GM12878 (cell line): ENCODE data around the gene LY6G5B. TPM values are rescaled to one million over a fixed set of nuclear protein-coding genes. Genes with fewer than 3 reads are reported as not detected.

Experiments
- ATAC-seq: fragments of 200-7000 bp; cut with Tn5 transposase; 3 replicates; pipeline ENCODE4 v1.9.1; 2020; ENCODE audit warnings: mild to moderate bottlenecking, moderate library complexity
- BruUV-seq: library from RNA; stranded (reverse); fragments of 400-500 nt; replicated peaks from 2 replicates; lab custom pipeline; 2021; lab: Mats Ljungman, UMichigan
- CTCF ChIA-PET: fragments of 300-600 bp; sonication (Branson Sonifier 250); formaldehyde crosslinking; extraction: SDS; loops from one replicate; lab custom pipeline; 2021; ENCODE audit warnings: inconsistent platforms; lab: Yijun Ruan, JAX
- POLR2A ChIA-PET: fragments of 350-600 bp; formaldehyde crosslinking; extraction: SDS; loops from one replicate; lab custom pipeline; 2021; ENCODE audit warnings: inconsistent platforms; lab: Charles Lee
- RAD21 ChIA-PET: fragments of 300-600 bp; sonication (Branson Sonifier 250); formaldehyde crosslinking; loops from one replicate; lab custom pipeline; 2023; ENCODE audit warnings: antibody characterized with exemption; ENCODE audit not compliant: unreplicated experiment; lab: Charles Lee
- SMC1A ChIA-PET: fragments of 300-600 bp; sonication (Branson Sonifier 250); formaldehyde crosslinking; loops from one replicate; lab custom pipeline; 2023; ENCODE audit not compliant: unreplicated experiment, uncharacterized antibody; lab: Charles Lee
- DNase-seq: peaks from one replicate; pipeline ENCODE4 v3.0.0-alpha.2; 2011; ENCODE audit warnings: low read depth, low spot score
- FAIRE-seq: peaks from 3 replicates; lab custom pipeline; 2011; peaks lifted over from hg19 to GRCh38; lab: Jason Lieb, UNC
- H2AFZ ChIP-seq: 2 replicates; pipeline ENCODE4 v1.6.0; 2011; ENCODE audit warnings: low read depth, low read length, control low read depth; ENCODE audit not compliant: control insufficient read depth
- H3K27ac ChIP-seq: 2 replicates; pipeline ENCODE4 v1.5.1; 2011; ENCODE audit warnings: control low read depth; ENCODE audit not compliant: control insufficient read depth, insufficient read depth
- H3K27me3 ChIP-seq, 2 experiments: replicated peaks in 1 of 2; 2 replicates each; pipeline versions ENCODE4 v1.6.0 to v1.6.1; 2011; ENCODE audit warnings: low read length in 1 of 2; ENCODE audit not compliant: control insufficient read depth in 2 of 2, insufficient read depth in 2 of 2
- H3K36me3 ChIP-seq, 2 experiments: 2 replicates each; pipeline ENCODE4 v1.5.1; 2011; ENCODE audit warnings: low read length in 1 of 2; ENCODE audit not compliant: control insufficient read depth in 2 of 2, insufficient read depth in 2 of 2
- H3K4me1 ChIP-seq: 2 replicates; pipeline ENCODE4 v1.6.1; 2011; ENCODE audit warnings: mild to moderate bottlenecking, low read length, moderate library complexity, mixed read lengths; ENCODE audit not compliant: control insufficient read depth, insufficient read depth
- H3K4me2 ChIP-seq: 2 replicates; pipeline ENCODE4 v1.6.0; 2011; ENCODE audit warnings: control low read depth; ENCODE audit not compliant: control insufficient read depth, insufficient read depth
- H3K4me3 ChIP-seq: fragments of 200-600 bp; sonication (generic); 2 replicates; pipeline ENCODE4 v1.5.1; 2016
- H3K79me2 ChIP-seq: 2 replicates; pipeline ENCODE4 v1.6.0; 2011; ENCODE audit warnings: low read length; ENCODE audit not compliant: control insufficient read depth, insufficient read depth
- H3K9ac ChIP-seq: 2 replicates; pipeline ENCODE4 v1.8.0; 2011; ENCODE audit warnings: low read length, control low read depth, mixed read lengths; ENCODE audit not compliant: control insufficient read depth, insufficient read depth
- H3K9me3 ChIP-seq: replicated peaks from 3 replicates; pipeline ENCODE4 v1.5.1; 2011; ENCODE audit warnings: mild to moderate bottlenecking, low read length; ENCODE audit not compliant: control insufficient read depth, insufficient read depth
- H4K20me1 ChIP-seq: 2 replicates; pipeline ENCODE4 v1.6.0; 2011; ENCODE audit not compliant: control insufficient read depth, insufficient read depth
- BRCA1 ChIP-seq: IDR thresholded peaks from 2 replicates; pipeline ENCODE4 v1.6.1; 2011; ENCODE audit warnings: low read depth, low read length, improper control_type of control experiment
- CBFB ChIP-seq: IDR thresholded peaks from 2 replicates; pipeline ENCODE4 v1.6.1; 2016; ENCODE audit warnings: antibody characterized with exemption, low read depth
- CREM ChIP-seq: IDR thresholded peaks from 2 replicates; pipeline ENCODE4 v1.6.1; 2014; ENCODE audit warnings: antibody characterized with exemption, low read depth
- EZH2 ChIP-seq: IDR thresholded peaks from 2 replicates; pipeline ENCODE4 v1.6.1; 2012; ENCODE audit warnings: low read depth, mild to moderate bottlenecking, control low read depth, inconsistent platforms, low read length, borderline replicate concordance; ENCODE audit not compliant: control insufficient read depth
- FOXM1 ChIP-seq: IDR thresholded peaks from 2 replicates; pipeline ENCODE4 v1.6.1; 2012; ENCODE audit warnings: low read depth, mild to moderate bottlenecking, inconsistent platforms, low read length, moderate library complexity
- LARP7 ChIP-seq: fragments of 450-650 bp; IDR thresholded peaks from 2 replicates; pipeline ENCODE4 v1.6.1; 2017; ENCODE audit warnings: mild to moderate bottlenecking
- MEF2B ChIP-seq: fragments of 450-650 bp; IDR thresholded peaks from 2 replicates; pipeline ENCODE4 v1.6.1; 2018; ENCODE audit warnings: mild to moderate bottlenecking, moderate library complexity; ENCODE audit not compliant: partially characterized antibody, poor library complexity, severe bottlenecking
- MTA2 ChIP-seq: fragments of 450-650 bp; IDR thresholded peaks from 2 replicates; pipeline ENCODE4 v1.6.1; 2016; ENCODE audit warnings: low read depth, mild to moderate bottlenecking, moderate library complexity
- PML ChIP-seq: IDR thresholded peaks from 2 replicates; pipeline ENCODE4 v1.6.1; 2012; ENCODE audit warnings: low read length, inconsistent platforms
- SREBF2 ChIP-seq: IDR thresholded peaks from 2 replicates; pipeline ENCODE4 v1.6.1; 2012; ENCODE audit warnings: mild to moderate bottlenecking, low read length
- TARDBP ChIP-seq: IDR thresholded peaks from 2 replicates; pipeline ENCODE4 v1.6.1; 2016; ENCODE audit warnings: borderline replicate concordance
- WGBS: methylation state at CpG from one replicate; pipeline ENCODE4 v1.1.6; 2016; ENCODE audit warnings: low lambda C conversion rate; ENCODE audit not compliant: insufficient replicate concordance, insufficient coverage; ENCODE audit errors: missing lambda C conversion rate; 5-methylcytosine and 5-hydroxymethylcytosine counted together
- in situ Hi-C: fragments of 300-500 bp; cut with MboI; formaldehyde crosslinking; loops from 9 replicates; pipeline ENCODE4 v1.14.3; 2018; ENCODE audit warnings: mixed read lengths
- intact Hi-C: fragments of 100-400 bp; cut with micrococcal nuclease; formaldehyde crosslinking; loops from one replicate; pipeline ENCODE4 v1.14.2; 2022; ENCODE audit not compliant: unreplicated experiment
- polyA plus RNA-seq, 11 experiments: library from polyadenylated mRNA; depleted of rRNA in 4 of 11; unstranded in 6 of 11; stranded (reverse) in 5 of 11; fragments of >200 nt; fragmentation: Nextera tagmentation in 4 of 11; fragmentation: Illumina TruSeq in 1 of 11; extraction: Ambion mirVana in 4 of 11; extraction: Trizol in 1 of 11; gene quantifications; 1 replicate in 1 of 11; 2 replicates in 10 of 11; pipeline versions ENCODE4 v1.2.1 to v1.2.3, GENCODE V29; 2011 to 2016; ENCODE audit warnings: inconsistent platforms in 2 of 11, missing spikeins in 2 of 11, low read depth in 1 of 11
- total RNA-seq, 4 experiments: library from RNA; depleted of rRNA in 3 of 4; stranded (reverse); fragments of >200 nt in 3 of 4; fragmentation: Illumina TruSeq in 1 of 4; extraction: Trizol in 1 of 4; gene quantifications; 2 replicates each; pipeline versions ENCODE4 v1.2.1 to v1.2.3, GENCODE V29; 2013 to 2021
- TF ChIP-seq, protein P1 (sequence below): IDR thresholded peaks from 2 replicates; pipeline ENCODE4 v1.6.1; 2012; ENCODE audit warnings: low read depth, low read length, improper control_type of control experiment
- TF ChIP-seq, protein P2 (sequence below): IDR thresholded peaks from 2 replicates; pipeline ENCODE4 v1.6.1; 2012; ENCODE audit warnings: low read depth, low read length, improper control_type of control experiment
- TF ChIP-seq, protein P3 (sequence below): fragments of 450-650 bp; formaldehyde crosslinking; IDR thresholded peaks from 2 replicates; pipeline ENCODE4 v1.4.0; 2020; ENCODE audit warnings: mild to moderate bottlenecking, moderate library complexity

LY6G5B gene
- total and polyA plus RNA-seq, 10 of the 15 experiments (the other 5 are each of a cell fraction or from before 2014, with no cell fraction given), result 3.2 to 16.5 (median 7.5) TPM

DNA sequence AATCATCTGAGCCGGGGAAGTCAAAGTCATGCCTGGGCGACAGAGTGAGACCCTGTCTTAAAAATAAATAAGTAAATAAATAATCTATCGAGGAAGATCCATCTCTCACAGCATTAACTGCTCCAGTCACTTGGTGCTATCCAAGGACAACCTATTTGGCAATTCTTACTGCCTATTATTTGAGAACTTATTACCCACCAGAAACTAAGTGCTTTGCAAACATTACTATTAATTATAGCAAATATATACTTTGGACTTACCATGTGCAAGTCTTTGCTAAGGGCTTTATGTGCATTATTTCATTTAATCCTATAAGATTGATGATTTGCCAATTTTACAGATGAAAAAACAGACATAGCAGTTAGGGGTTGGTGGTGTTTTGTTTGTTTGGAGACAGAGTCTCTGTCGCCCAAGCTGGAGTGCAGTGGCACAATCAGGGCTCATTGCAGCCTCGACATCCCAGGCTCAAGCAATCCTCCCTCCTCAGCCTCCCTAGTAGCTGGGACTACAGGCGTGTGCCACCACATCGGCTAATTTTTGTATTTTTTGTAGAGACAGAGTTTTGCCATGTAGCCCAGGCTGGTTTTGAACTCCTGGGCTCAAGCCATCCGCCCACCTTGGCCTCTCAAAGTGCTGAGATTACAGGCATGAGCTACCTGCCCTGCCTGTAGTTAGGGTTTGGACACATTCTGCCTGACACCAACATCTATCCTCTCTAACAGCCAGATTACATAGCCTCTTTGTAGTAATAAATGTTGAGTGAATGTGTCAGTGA is 15.0 kb upstream of the LY6G5B start (continued):
- TF ChIP-seq FOXM1, result no peak
- TF ChIP-seq MEF2B, result no peak

DNA sequence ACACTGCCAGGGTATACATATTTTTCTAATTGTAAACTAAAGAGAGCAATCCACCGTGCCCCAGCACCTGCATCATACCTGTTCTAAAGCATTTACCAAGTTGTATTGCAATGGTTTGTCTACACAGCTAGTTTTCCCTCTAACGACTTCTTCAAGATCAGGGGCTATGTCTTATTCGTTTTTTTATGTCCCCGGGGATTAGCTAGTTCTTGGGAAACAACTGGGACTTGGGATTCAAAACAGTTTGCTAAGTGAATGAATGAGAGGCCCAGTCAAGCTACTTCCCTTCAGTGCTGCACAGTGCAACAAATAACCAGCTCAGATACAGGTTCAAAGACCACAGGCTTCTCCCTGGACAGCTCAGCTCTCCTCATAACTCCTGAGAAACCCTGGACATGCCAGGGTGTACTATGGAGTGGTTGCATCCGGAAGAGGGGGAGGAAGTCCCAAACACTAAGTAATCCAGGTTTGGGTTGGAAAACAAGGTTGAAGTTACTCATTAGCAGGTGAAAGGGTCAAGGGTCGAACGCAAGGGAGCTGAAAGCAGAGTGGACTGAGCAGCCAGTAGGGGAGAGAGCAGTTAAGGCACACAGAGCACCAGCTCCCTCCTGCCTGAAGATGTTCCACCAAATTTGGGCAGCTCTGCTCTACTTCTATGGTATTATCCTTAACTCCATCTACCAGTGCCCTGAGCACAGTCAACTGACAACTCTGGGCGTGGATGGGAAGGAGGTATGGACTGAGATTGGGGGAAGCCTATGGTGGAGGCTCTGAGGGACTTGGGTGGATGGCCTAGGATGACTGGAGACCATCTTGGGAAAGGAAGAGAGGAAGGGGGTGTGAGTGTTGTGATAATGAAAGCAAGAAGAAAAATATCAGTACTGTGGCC is 14.2 kb upstream of the LY6G5B start, which contains the start of gene APOM:
Gene APOM, plus strand, starts transcription at position 546 of the 889 bp plus-strand sequence. Its CDS starts 73 bp downstream, at position 619.
- FAIRE-seq, result no peak
- WGBS, result 82% methylated on average over 8 of the region's 8 CpGs
- H4K20me1 ChIP-seq, result no peaks in the 10 kb centered on the region
- no peaks in the 10 kb centered on the region for H3K27me3 ChIP-seq
- no peak within 1 kb of the TSS for H3K9ac ChIP-seq
- H3K36me3 ChIP-seq, result peaks cover 0 to 5% of the 10 kb centered on the region in 2 experiments; a peak in 3 of 4 replicates
- intact Hi-C loops, result no loop called here
- ChIA-PET SMC1A (interaction anchor here (0.5 to 5.0 kb wide), 3 partner anchors 9 to 183 kb away, joined by 4 to 31 read pairs (median 4); partner anchors contain the start of gene GPANK1), POLR2A (interaction anchor here (1.0 to 6.3 kb wide), 5 partner anchors 7 to 243 kb away, joined by 3 to 107 read pairs (median 6); partner anchors contain the start of genes C6orf47, CSNK2B and GPANK1)
- no peak for DNase-seq
- H3K27ac ChIP-seq, result no peak within 1 kb of the TSS
- TF ChIP-seq BRCA1, result no peak
- no peak for TF ChIP-seq CREM
- no peak for TF ChIP-seq MEF2B
- no peak for TF ChIP-seq MTA2
- TF ChIP-seq, protein P1, sequence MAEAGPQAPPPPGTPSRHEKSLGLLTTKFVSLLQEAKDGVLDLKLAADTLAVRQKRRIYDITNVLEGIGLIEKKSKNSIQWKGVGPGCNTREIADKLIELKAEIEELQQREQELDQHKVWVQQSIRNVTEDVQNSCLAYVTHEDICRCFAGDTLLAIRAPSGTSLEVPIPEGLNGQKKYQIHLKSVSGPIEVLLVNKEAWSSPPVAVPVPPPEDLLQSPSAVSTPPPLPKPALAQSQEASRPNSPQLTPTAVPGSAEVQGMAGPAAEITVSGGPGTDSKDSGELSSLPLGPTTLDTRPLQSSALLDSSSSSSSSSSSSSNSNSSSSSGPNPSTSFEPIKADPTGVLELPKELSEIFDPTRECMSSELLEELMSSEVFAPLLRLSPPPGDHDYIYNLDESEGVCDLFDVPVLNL, result no peak
- TF ChIP-seq EZH2, result no peak
- TF ChIP-seq, protein P2, sequence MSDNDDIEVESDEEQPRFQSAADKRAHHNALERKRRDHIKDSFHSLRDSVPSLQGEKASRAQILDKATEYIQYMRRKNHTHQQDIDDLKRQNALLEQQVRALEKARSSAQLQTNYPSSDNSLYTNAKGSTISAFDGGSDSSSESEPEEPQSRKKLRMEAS, result no peak
- TF ChIP-seq, protein P3, sequence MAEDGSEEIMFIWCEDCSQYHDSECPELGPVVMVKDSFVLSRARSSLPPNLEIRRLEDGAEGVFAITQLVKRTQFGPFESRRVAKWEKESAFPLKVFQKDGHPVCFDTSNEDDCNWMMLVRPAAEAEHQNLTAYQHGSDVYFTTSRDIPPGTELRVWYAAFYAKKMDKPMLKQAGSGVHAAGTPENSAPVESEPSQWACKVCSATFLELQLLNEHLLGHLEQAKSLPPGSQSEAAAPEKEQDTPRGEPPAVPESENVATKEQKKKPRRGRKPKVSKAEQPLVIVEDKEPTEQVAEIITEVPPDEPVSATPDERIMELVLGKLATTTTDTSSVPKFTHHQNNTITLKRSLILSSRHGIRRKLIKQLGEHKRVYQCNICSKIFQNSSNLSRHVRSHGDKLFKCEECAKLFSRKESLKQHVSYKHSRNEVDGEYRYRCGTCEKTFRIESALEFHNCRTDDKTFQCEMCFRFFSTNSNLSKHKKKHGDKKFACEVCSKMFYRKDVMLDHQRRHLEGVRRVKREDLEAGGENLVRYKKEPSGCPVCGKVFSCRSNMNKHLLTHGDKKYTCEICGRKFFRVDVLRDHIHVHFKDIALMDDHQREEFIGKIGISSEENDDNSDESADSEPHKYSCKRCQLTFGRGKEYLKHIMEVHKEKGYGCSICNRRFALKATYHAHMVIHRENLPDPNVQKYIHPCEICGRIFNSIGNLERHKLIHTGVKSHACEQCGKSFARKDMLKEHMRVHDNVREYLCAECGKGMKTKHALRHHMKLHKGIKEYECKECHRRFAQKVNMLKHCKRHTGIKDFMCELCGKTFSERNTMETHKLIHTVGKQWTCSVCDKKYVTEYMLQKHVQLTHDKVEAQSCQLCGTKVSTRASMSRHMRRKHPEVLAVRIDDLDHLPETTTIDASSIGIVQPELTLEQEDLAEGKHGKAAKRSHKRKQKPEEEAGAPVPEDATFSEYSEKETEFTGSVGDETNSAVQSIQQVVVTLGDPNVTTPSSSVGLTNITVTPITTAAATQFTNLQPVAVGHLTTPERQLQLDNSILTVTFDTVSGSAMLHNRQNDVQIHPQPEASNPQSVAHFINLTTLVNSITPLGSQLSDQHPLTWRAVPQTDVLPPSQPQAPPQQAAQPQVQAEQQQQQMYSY, result no peak
- no peak for TF ChIP-seq PML
- TF ChIP-seq TARDBP, result no peak
- TF ChIP-seq SREBF2, result no peak
- no peak for TF ChIP-seq LARP7
- TF ChIP-seq CBFB, result no peak
- TF ChIP-seq, all 136 proteins: peak for 0
- no peak for ATAC-seq
- Histone ChIP-seq H3K4me1 (peaks cover 20% of the 10 kb centered on the region), H2AFZ (no peak within 1 kb of the TSS), H3K4me3 (no peak within 1 kb of the TSS), H3K79me2 (peaks cover 59% of the 10 kb centered on the region), H3K9me3 (no peaks in the 10 kb centered on the region; the same call in 2 of the 3 replicates), H3K4me2 (no peak within 1 kb of the TSS; the same call in 1 of the 2 replicates)
- in situ Hi-C loops, result no loop called here
- BruUV-seq, result no TSS peak
- ChIA-PET RAD21 (no interaction called here), CTCF (interaction anchor here (0.6 to 1.9 kb wide), 2 partner anchors 48 to 114 kb away, joined by 3 to 4 read pairs; partner anchors contain the start of gene ABHD16A)
